GM12878 (cell line): ENCODE results near the gene GRK5. TPM values are rescaled to one million over a fixed set of nuclear protein-coding genes. Genes with fewer than 3 reads are reported as not detected.

Experiments used
- ATAC-seq: fragments of 200-7000 bp; cut with Tn5 transposase; 3 replicates; pipeline ENCODE4 v1.9.1; 2020; ENCODE audit warnings: mild to moderate bottlenecking, moderate library complexity
- BruUV-seq: library from RNA; stranded (reverse); fragments of 400-500 nt; replicated peaks from 2 replicates; lab custom pipeline; 2021; lab: Mats Ljungman, UMichigan
- CTCF ChIA-PET: fragments of 300-600 bp; sonication (Branson Sonifier 250); formaldehyde crosslinking; extraction: SDS; loops from one replicate; lab custom pipeline; 2021; ENCODE audit warnings: inconsistent platforms; lab: Yijun Ruan, JAX
- POLR2A ChIA-PET: fragments of 350-600 bp; formaldehyde crosslinking; extraction: SDS; loops from one replicate; lab custom pipeline; 2021; ENCODE audit warnings: inconsistent platforms; lab: Charles Lee
- RAD21 ChIA-PET: fragments of 300-600 bp; sonication (Branson Sonifier 250); formaldehyde crosslinking; loops from one replicate; lab custom pipeline; 2023; ENCODE audit warnings: antibody characterized with exemption; ENCODE audit not compliant: unreplicated experiment; lab: Charles Lee
- SMC1A ChIA-PET: fragments of 300-600 bp; sonication (Branson Sonifier 250); formaldehyde crosslinking; loops from one replicate; lab custom pipeline; 2023; ENCODE audit not compliant: unreplicated experiment, uncharacterized antibody; lab: Charles Lee
- DNase-seq: peaks from one replicate; pipeline ENCODE4 v3.0.0-alpha.2; 2011; ENCODE audit warnings: low read depth, low spot score
- FAIRE-seq: peaks from 3 replicates; lab custom pipeline; 2011; peaks lifted over from hg19 to GRCh38; lab: Jason Lieb, UNC
- H2AFZ ChIP-seq: 2 replicates; pipeline ENCODE4 v1.6.0; 2011; ENCODE audit warnings: low read depth, low read length, control low read depth; ENCODE audit not compliant: control insufficient read depth
- H3K27ac ChIP-seq: 2 replicates; pipeline ENCODE4 v1.5.1; 2011; ENCODE audit warnings: control low read depth; ENCODE audit not compliant: control insufficient read depth, insufficient read depth
- H3K27me3 ChIP-seq, 2 experiments: replicated peaks in 1 of 2; 2 replicates each; pipeline versions ENCODE4 v1.6.0 to v1.6.1; 2011; ENCODE audit warnings: low read length in 1 of 2; ENCODE audit not compliant: control insufficient read depth in 2 of 2, insufficient read depth in 2 of 2
- H3K36me3 ChIP-seq, 2 experiments: 2 replicates each; pipeline ENCODE4 v1.5.1; 2011; ENCODE audit warnings: low read length in 1 of 2; ENCODE audit not compliant: control insufficient read depth in 2 of 2, insufficient read depth in 2 of 2
- H3K4me1 ChIP-seq: 2 replicates; pipeline ENCODE4 v1.6.1; 2011; ENCODE audit warnings: mild to moderate bottlenecking, low read length, moderate library complexity, mixed read lengths; ENCODE audit not compliant: control insufficient read depth, insufficient read depth
- H3K4me2 ChIP-seq: 2 replicates; pipeline ENCODE4 v1.6.0; 2011; ENCODE audit warnings: control low read depth; ENCODE audit not compliant: control insufficient read depth, insufficient read depth
- H3K4me3 ChIP-seq: fragments of 200-600 bp; sonication (generic); 2 replicates; pipeline ENCODE4 v1.5.1; 2016
- H3K79me2 ChIP-seq: 2 replicates; pipeline ENCODE4 v1.6.0; 2011; ENCODE audit warnings: low read length; ENCODE audit not compliant: control insufficient read depth, insufficient read depth
- H3K9ac ChIP-seq: 2 replicates; pipeline ENCODE4 v1.8.0; 2011; ENCODE audit warnings: low read length, control low read depth, mixed read lengths; ENCODE audit not compliant: control insufficient read depth, insufficient read depth
- H3K9me3 ChIP-seq: replicated peaks from 3 replicates; pipeline ENCODE4 v1.5.1; 2011; ENCODE audit warnings: mild to moderate bottlenecking, low read length; ENCODE audit not compliant: control insufficient read depth, insufficient read depth
- H4K20me1 ChIP-seq: 2 replicates; pipeline ENCODE4 v1.6.0; 2011; ENCODE audit not compliant: control insufficient read depth, insufficient read depth
- ATF2 ChIP-seq: IDR thresholded peaks from 2 replicates; pipeline ENCODE4 v1.6.1; 2012; ENCODE audit warnings: low read length, inconsistent platforms
- HDAC6 ChIP-seq: fragments of 200-600 bp; sonication (generic); IDR thresholded peaks from one replicate; pipeline ENCODE4 v1.8.0; 2017; ENCODE audit warnings: antibody characterized with exemption; ENCODE audit not compliant: unreplicated experiment
- JUNB ChIP-seq: IDR thresholded peaks from 2 replicates; pipeline ENCODE4 v1.6.1; 2016; ENCODE audit warnings: antibody characterized with exemption, mild to moderate bottlenecking
- MLLT1 ChIP-seq: fragments of 450-650 bp; IDR thresholded peaks from 2 replicates; pipeline ENCODE4 v1.6.1; 2016; ENCODE audit warnings: mild to moderate bottlenecking
- WGBS: methylation state at CpG from one replicate; pipeline ENCODE4 v1.1.6; 2016; ENCODE audit warnings: low lambda C conversion rate; ENCODE audit not compliant: insufficient replicate concordance, insufficient coverage; ENCODE audit errors: missing lambda C conversion rate; 5-methylcytosine and 5-hydroxymethylcytosine counted together
- in situ Hi-C: fragments of 300-500 bp; cut with MboI; formaldehyde crosslinking; loops from 9 replicates; pipeline ENCODE4 v1.14.3; 2018; ENCODE audit warnings: mixed read lengths
- intact Hi-C: fragments of 100-400 bp; cut with micrococcal nuclease; formaldehyde crosslinking; loops from one replicate; pipeline ENCODE4 v1.14.2; 2022; ENCODE audit not compliant: unreplicated experiment
- polyA plus RNA-seq, 11 experiments: library from polyadenylated mRNA; depleted of rRNA in 4 of 11; unstranded in 6 of 11; stranded (reverse) in 5 of 11; fragments of >200 nt; fragmentation: Nextera tagmentation in 4 of 11; fragmentation: Illumina TruSeq in 1 of 11; extraction: Ambion mirVana in 4 of 11; extraction: Trizol in 1 of 11; gene quantifications; 1 replicate in 1 of 11; 2 replicates in 10 of 11; pipeline versions ENCODE4 v1.2.1 to v1.2.3, GENCODE V29; 2011 to 2016; ENCODE audit warnings: inconsistent platforms in 2 of 11, missing spikeins in 2 of 11, low read depth in 1 of 11
- total RNA-seq, 4 experiments: library from RNA; depleted of rRNA in 3 of 4; stranded (reverse); fragments of >200 nt in 3 of 4; fragmentation: Illumina TruSeq in 1 of 4; extraction: Trizol in 1 of 4; gene quantifications; 2 replicates each; pipeline versions ENCODE4 v1.2.1 to v1.2.3, GENCODE V29; 2013 to 2021
- TF ChIP-seq, protein P1 (sequence below): IDR thresholded peaks from 2 replicates; pipeline ENCODE4 v1.6.1; 2011; ENCODE audit warnings: low read depth, low read length, improper control_type of control experiment, borderline replicate concordance
- TF ChIP-seq, protein P2 (sequence below): IDR thresholded peaks from 2 replicates; pipeline ENCODE4 v1.6.1; 2012; ENCODE audit warnings: low read depth, low read length, improper control_type of control experiment
- TF ChIP-seq, protein P3 (sequence below): IDR thresholded peaks from 2 replicates; pipeline ENCODE4 v1.6.1; 2012; ENCODE audit warnings: improper control_type of control experiment, low read depth, low read length; ENCODE audit not compliant: insufficient replicate concordance

The GRK5 gene
- total and polyA plus RNA-seq, 10 of the 15 experiments (the other 5 are each of a cell fraction or from before 2014, with no cell fraction given), result 0.11 to 22.1 (median 10.0) TPM

DNA sequence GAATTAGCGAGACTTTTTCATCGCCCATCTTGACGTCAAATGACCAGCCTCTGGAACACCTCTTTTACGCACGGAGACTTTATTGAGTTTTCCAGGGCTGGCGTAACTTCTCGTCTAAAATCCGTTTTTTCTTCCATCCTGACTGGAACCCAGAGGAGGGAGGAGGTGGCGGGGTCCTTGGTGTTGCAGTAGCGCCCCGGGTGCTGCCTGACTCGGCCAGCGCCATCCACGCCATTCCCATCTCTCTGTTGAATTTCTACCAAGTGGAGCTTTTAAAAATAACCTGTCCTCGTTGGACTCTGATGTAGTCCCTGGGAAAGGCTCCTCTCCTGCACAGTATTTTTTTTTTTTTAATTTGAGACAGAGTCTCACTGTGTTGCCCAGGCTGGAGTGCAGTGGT is 179.3 kb downstream of the GRK5 start:
- Histone ChIP-seq H3K4me1 (no peaks in the 10 kb centered on the region), H3K27ac (no peak overlapping the region), H3K27me3 (no peaks in the 10 kb centered on the region), H3K4me3 (no peak overlapping the region), H2AFZ (no peak overlapping the region), H3K4me2 (no peak overlapping the region), H3K9ac (no peak overlapping the region), H4K20me1 (no peaks in the 10 kb centered on the region), H3K36me3 (peaks cover 2 to 5% of the 10 kb centered on the region in 2 experiments; a peak in 3 of 4 replicates), H3K9me3 (no peaks in the 10 kb centered on the region), H3K79me2 (no peaks in the 10 kb centered on the region)
- SMC1A ChIA-PET, result no interaction called here
- DNase-seq, result no peak
- POLR2A ChIA-PET, result no interaction called here
- FAIRE-seq, result no peak
- RAD21 ChIA-PET, result interaction anchor here (0.6 to 1.1 kb wide), 2 partner anchors 97 to 187 kb away, joined by 3 to 4 read pairs; no protein-coding TSS in a partner anchor
- intact Hi-C loops, result no loop called here
- in situ Hi-C loops, result no loop called here
- CTCF ChIA-PET, result interaction anchor here (0.7 kb wide), 1 partner anchor 9 kb away, joined by 3 read pairs; no protein-coding TSS in a partner anchor
- no TSS peak for BruUV-seq
- 93% methylated on average over 15 of the region's 15 CpGs for WGBS
- no peak for ATAC-seq
- TF ChIP-seq HDAC6 (no peak), ATF2 (no peak), JUNB (no peak), MLLT1 (no peak)
- TF ChIP-seq, protein P1, sequence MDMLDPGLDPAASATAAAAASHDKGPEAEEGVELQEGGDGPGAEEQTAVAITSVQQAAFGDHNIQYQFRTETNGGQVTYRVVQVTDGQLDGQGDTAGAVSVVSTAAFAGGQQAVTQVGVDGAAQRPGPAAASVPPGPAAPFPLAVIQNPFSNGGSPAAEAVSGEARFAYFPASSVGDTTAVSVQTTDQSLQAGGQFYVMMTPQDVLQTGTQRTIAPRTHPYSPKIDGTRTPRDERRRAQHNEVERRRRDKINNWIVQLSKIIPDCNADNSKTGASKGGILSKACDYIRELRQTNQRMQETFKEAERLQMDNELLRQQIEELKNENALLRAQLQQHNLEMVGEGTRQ, result no peak
- TF ChIP-seq, protein P2, sequence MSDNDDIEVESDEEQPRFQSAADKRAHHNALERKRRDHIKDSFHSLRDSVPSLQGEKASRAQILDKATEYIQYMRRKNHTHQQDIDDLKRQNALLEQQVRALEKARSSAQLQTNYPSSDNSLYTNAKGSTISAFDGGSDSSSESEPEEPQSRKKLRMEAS, result no peak
- TF ChIP-seq, protein P3, sequence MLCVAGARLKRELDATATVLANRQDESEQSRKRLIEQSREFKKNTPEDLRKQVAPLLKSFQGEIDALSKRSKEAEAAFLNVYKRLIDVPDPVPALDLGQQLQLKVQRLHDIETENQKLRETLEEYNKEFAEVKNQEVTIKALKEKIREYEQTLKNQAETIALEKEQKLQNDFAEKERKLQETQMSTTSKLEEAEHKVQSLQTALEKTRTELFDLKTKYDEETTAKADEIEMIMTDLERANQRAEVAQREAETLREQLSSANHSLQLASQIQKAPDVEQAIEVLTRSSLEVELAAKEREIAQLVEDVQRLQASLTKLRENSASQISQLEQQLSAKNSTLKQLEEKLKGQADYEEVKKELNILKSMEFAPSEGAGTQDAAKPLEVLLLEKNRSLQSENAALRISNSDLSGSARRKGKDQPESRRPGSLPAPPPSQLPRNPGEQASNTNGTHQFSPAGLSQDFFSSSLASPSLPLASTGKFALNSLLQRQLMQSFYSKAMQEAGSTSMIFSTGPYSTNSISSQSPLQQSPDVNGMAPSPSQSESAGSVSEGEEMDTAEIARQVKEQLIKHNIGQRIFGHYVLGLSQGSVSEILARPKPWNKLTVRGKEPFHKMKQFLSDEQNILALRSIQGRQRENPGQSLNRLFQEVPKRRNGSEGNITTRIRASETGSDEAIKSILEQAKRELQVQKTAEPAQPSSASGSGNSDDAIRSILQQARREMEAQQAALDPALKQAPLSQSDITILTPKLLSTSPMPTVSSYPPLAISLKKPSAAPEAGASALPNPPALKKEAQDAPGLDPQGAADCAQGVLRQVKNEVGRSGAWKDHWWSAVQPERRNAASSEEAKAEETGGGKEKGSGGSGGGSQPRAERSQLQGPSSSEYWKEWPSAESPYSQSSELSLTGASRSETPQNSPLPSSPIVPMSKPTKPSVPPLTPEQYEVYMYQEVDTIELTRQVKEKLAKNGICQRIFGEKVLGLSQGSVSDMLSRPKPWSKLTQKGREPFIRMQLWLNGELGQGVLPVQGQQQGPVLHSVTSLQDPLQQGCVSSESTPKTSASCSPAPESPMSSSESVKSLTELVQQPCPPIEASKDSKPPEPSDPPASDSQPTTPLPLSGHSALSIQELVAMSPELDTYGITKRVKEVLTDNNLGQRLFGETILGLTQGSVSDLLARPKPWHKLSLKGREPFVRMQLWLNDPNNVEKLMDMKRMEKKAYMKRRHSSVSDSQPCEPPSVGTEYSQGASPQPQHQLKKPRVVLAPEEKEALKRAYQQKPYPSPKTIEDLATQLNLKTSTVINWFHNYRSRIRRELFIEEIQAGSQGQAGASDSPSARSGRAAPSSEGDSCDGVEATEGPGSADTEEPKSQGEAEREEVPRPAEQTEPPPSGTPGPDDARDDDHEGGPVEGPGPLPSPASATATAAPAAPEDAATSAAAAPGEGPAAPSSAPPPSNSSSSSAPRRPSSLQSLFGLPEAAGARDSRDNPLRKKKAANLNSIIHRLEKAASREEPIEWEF, result no peak
- TF ChIP-seq, all 136 proteins: peak for 0
